GM21447 (cell line): ENCODE data around the gene IMMP2L.

ENCODE experiments used
- ATAC-seq: cut with Tn5 transposase; IDR thresholded peaks from one replicate; pipeline ENCODE4 v1.9.1; 2021; ENCODE audit not compliant: unreplicated experiment

Gene IMMP2L

DNA sequence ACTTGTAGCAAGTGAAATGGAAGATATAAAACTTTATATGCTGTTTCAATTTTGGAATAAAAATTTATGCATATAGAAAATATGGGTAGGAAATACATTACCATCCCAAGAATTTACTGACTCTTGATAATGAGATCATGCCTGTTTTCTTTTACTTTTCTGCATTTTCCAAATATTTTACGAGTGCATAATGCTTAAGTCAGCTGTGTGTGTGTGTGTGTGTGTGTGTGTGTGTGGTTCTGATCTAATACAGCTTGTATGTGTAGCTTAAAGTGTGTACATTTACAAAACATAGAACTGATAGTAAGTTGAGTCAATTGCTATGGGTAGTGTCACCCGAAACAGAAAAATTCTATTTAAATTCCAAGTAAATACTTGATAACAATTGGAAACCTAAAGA, 787.2 kb downstream of the IMMP2L start:
- ATAC-seq = no peak

DNA sequence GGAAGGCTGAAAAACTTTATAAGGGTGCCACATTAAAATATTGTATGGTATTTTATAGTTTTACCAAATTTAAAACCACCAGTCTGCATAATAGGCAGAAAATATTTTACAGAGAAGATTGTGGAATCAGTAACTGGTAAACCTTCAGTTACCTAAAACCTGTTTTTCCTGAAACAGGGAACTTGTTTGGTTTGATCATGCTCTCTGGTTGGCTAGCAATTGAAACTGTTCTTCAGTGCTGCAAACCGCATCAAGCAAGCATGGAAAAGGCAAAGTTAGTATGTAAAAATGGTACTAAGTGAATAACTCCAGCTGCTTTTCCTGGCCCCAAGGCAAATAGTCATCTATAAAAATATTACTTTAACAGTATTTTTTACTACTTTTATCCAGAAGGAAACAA, 788.2 kb downstream of the IMMP2L start:
- no peak for ATAC-seq

- no peak for ATAC-seq
Measured at GRCh38 chr7:110772615-110773014, 789.7 kb downstream of the IMMP2L start.

DNA sequence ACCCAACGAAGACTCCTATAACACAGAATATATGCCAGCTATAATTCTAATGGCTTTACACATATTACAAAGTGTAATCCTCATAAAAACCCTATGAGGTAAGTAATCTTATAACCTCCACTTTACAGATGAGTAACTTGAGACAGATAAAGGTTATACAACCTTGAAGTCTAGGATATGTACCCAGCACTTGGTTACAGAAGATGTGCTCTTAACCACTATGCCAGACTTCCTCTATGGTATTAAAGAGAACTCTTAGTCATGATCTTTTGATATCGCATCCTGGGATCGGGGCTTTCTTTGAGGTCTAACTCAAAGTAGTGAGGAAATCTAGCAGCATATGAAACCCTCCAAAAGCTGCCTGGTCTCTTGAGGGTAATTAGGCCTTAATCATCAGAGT, 790.6 kb downstream of the IMMP2L start:
- no peak for ATAC-seq

GRCh38 chr7:110767550-110768110, 794.7 kb downstream of the IMMP2L start:
- no peak for ATAC-seq

DNA sequence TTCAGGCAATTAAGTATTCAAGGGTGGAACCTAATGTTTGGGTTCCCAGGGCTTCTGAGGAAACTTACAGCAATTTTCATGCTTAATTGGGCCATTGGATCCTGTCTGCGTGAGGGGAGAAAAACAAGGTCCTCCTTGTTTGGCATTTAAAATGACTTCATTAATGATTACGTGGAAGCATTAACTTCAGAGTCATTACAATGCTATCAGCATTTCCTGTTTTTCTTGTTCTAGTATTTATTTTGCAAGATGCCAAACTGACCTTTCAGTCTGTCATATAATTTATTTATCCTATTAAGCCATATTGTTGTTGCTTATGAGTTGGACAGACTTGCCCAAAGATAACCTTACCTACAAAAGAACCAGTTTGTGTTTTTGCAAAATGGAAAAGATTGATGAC, 795.4 kb downstream of the IMMP2L start:
- no peak for ATAC-seq

DNA sequence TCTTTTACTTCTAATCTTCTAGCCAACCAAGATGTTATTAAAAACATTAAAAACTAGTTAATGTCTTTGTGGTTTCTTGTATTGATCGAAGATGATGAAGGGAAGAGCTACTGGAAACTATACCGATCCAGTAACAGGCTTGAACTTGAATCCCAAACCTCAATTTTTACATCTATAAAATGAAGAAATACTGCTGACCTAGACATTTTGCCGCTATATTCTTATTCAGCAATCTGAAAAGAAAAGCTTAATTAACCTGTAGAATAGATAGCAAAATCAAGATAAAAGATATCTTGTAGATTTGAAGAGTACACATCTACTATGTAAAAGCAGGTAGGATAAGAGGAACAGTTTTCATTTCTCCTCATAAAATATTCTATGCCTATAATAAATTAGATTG, 797.4 kb downstream of the IMMP2L start:
- ATAC-seq = no peak

- ATAC-seq = no peak
Measured at GRCh38 chr7:110762546-110763225, 799.6 kb downstream of the IMMP2L start.

GRCh38 chr7:110760341-110760740, 802.0 kb downstream of the IMMP2L start:
- ATAC-seq = no peak

GRCh38 chr7:110759069-110759468, 803.2 kb downstream of the IMMP2L start:
- no peak for ATAC-seq

DNA sequence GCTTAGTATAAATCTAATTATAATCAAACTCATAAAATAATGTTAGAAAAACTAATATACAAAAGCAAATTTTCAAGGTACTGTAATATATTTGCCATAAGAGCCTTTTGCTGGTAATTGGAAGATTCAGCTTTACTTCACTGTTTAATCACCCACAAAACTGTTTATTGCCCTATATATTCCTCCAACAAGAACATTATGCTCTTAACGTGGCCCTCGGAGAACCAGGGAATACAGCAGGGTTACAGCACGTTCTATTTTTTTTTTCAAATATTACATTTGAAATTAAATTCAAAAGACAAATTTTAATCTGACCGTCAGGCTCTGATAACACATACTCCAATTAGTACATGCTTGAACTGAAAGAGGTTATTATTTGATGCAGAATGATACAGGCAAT, 807.6 kb downstream of the IMMP2L start:
- ATAC-seq = no peak

DNA sequence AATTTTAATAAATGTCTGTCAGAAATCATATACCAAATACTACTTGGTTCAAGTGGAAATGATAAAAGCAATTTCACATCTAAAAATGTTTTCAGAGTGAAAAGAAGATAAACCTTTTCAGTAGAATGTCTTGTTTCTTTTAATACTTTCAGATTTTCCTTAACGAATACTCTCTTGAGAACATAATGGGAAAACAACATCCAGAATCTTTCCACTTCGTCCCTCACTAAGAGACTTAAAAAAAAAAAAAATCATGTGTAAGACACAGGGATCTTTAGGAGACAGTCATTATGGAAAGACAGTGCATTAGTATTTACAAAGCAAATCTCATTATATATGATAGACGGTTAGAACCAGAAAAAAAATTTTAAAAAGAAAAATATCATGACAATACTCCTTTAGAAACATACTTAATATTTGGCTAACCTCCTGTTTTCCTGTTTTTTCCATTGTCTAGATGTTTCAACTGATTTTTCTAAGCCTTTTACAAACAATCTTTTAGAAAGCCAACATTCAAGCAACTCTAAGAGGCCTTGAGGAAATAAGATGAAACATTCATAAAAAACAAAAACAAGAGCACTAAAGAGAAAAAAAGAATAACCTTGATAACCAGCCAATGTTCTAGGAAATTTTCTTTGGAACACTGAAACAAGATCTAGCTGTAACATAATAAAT, 811.2 kb downstream of the IMMP2L start:
- ATAC-seq = no peak

GRCh38 chr7:110733221-110733620, 829.1 kb downstream of the IMMP2L start:
- no peak for ATAC-seq

- ATAC-seq = no peak
Measured at GRCh38 chr7:110724811-110725210, 837.5 kb downstream of the IMMP2L start.

- ATAC-seq = no peak
Measured at GRCh38 chr7:110721395-110721794, 840.9 kb downstream of the IMMP2L start.

- no peak for ATAC-seq
Measured at GRCh38 chr7:110720626-110721025, 841.7 kb downstream of the IMMP2L start.

- no peak for ATAC-seq
Measured at GRCh38 chr7:110719741-110720140, 842.6 kb downstream of the IMMP2L start.

- ATAC-seq = no peak
Measured at GRCh38 chr7:110718503-110719205, 843.6 kb downstream of the IMMP2L start.

DNA sequence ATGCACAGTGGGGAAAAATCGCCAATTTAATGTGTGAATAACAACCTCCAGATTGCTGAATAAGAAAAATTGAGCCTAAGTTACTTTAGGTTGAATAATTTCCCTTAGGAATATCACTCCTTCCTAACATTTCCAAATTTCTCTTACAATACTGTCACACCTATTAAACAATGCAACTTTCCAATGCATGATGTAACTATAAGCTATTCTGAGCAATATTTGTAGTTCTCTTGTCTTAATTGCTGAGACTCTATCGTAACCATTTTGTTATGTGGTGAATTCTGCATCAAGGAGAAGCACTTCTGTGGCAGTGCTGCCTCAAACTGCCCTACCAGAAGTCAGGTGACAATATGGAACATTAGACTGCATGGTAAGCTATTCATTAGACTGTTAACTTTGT, 858.1 kb downstream of the IMMP2L start:
- no peak for ATAC-seq

DNA sequence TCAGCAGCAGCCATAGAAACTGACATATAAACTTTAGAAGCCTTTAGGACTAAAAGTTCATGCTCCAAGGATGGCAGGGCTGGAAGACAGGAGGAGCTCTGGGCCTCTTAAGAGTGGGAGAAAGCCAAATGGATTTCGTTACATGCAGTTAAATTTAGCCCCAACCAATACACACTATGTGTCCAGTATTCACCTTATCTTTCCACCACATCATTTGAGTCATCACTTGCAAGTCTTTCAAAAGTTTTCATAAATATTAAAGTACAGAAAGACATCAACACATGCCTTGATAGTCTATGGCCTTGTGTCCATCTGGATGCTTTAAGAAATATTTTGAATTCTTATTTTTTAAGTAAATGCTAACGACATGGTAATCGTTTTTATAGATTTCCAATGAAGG, 863.7 kb downstream of the IMMP2L start:
- no peak for ATAC-seq

DNA sequence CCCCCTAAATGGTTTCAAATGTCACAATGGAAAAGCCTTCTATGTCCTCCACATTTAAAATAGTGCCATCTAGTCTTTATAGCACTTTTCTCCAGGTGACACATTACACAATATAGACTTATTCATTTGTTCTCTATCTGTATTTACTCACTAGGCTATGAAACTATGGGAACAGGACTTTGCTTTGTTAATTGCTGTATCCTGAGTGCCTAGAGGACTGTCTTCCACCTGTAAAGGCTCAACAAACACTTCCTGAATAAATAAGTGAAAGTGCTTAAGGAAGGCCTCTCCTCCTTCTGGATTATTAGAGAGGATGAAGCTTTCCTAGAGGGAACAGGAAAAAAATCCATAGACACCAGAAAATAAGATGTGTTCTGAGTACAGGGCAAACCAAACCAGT, 868.9 kb downstream of the IMMP2L start:
- no peak for ATAC-seq

DNA sequence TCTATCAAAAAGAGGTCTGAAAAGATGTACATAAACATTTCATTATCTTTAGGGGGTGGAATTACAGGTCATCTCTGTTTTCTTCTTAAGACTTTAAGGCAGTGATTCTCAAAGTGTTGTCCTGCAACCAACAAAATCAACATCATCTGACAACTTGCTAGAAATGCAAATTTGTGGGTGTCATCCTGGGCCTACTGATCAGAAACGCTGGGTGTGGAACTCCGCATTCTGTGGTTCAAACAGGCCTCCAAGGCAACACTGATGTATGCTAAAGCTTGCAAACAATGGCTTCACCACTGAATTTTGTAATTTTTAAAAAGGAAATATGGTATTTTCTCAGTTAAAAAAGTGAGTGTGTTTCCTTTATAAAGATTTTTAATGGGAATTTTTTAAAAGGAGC, 873.4 kb downstream of the IMMP2L start:
- ATAC-seq = no peak
